Activated T-helper 2 cell treated with anti-CD3 and anti-CD28 coated beads, Interferon-gamma antibody, Interleukin-2, Interleukin-4, amounts not matched to agents 10 μg/mL and 5 μg/mL and 100 μg/mL, durations not matched to agents 14 hours and 24 hours and 36 hours (primary cell): ENCODE results near the gene TMEM145. TPM values are rescaled to one million over a fixed set of nuclear protein-coding genes. Genes with fewer than 3 reads are reported as not detected.

Experiments
- DNase-seq: peaks from one replicate; pipeline ENCODE4 v3.0.0; 2021; ENCODE audit warnings: low spot score
- H3K27ac Mint-ChIP-seq: one replicate; pipeline ENCODE4 v1.8.0; 2021; ENCODE audit warnings: mixed read lengths
- H3K27me3 Mint-ChIP-seq: one replicate; pipeline ENCODE4 v1.8.0; 2021; ENCODE audit warnings: low read depth, mixed read lengths
- H3K36me3 Mint-ChIP-seq: one replicate; pipeline ENCODE4 v1.8.0; 2021; ENCODE audit warnings: low read depth, mixed read lengths
- H3K4me1 Mint-ChIP-seq: one replicate; pipeline ENCODE4 v1.8.0; 2021; ENCODE audit warnings: low read depth, mixed read lengths
- H3K4me3 Mint-ChIP-seq: one replicate; pipeline ENCODE4 v1.8.0; 2021; ENCODE audit warnings: low read depth, mild to moderate bottlenecking, moderate library complexity, mixed read lengths
- H3K9me3 Mint-ChIP-seq: one replicate; pipeline ENCODE4 v1.8.0; 2021; ENCODE audit warnings: mixed read lengths
- intact Hi-C: fragments of 100-400 bp; cut with micrococcal nuclease; formaldehyde crosslinking; loops from one replicate; pipeline ENCODE4 v1.15.1; 2023
- total RNA-seq: library from RNA; stranded (reverse); gene quantifications from 2 replicates; pipeline ENCODE4 v1.2.3, GENCODE V29; 2022

The TMEM145 gene
- total RNA-seq, 1 donor from 2014 or later = 0.71 TPM

DNA sequence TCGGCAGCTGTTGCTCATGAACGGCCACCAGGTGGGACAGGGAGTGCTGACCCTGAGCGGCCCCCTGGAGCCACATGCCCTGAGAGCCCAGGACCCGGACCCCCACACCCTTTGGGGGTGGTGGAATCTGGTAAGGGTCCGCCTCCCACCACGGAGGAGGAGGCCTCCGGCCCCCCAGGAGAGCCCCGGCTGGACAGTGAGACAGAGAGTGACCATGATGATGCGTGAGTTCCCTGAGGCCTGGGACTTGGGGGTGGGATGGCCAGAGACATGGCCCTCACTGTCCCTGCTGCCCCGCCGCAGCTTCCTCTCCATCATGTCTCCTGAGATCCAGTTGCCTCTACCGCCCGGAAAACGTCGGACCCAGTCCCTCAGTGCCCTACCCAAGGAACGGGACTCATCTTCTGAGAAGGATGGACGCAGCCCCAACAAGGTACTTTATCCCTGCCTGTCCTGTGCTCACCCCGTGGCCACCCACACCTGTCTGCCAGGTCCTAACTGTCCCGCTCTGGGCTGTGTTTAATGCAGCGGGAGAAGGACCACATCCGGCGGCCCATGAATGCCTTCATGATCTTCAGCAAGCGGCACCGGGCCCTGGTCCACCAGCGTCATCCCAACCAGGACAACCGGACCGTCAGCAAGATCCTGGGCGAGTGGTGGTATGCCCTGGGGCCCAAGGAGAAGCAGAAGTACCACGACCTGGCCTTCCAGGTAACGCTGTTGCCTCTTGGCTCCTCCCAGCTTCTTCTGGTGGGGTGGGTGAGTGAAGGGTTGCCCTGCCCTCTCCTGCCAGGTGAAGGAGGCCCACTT, 25.9 kb upstream of the TMEM145 start:
- no peak overlapping the region for H3K27ac Mint-ChIP-seq
- intact Hi-C loops = no loop called here
- peaks cover 19% of the 10 kb centered on the region for H3K4me1 Mint-ChIP-seq
- H3K9me3 Mint-ChIP-seq = no peaks in the 10 kb centered on the region
- H3K4me3 Mint-ChIP-seq = peak overlapping the region; percentile 15
- no peaks in the 10 kb centered on the region for H3K27me3 Mint-ChIP-seq
- DNase-seq = no peak
- peaks cover 30% of the 10 kb centered on the region for H3K36me3 Mint-ChIP-seq

DNA sequence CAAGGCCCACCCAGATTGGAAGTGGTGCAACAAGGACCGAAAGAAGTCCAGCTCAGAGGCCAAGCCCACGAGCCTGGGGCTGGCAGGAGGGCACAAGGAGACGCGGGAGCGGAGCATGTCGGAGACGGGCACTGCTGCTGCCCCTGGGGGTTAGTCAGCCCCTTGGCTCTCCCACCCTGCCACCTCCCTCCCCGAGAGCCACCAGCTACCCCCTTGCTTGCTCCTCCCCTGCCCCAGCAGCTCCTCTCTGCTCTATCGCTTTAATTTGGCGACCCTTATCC, 25.3 kb upstream of the TMEM145 start:
- Mint-ChIP-seq H3K9me3 (no peaks in the 10 kb centered on the region), H3K27ac (no peak overlapping the region), H3K4me1 (peaks cover 15% of the 10 kb centered on the region), H3K27me3 (no peaks in the 10 kb centered on the region), H3K36me3 (peaks cover 30% of the 10 kb centered on the region), H3K4me3 (no peak overlapping the region)
- intact Hi-C loops = no loop called here
- no peak for DNase-seq

DNA sequence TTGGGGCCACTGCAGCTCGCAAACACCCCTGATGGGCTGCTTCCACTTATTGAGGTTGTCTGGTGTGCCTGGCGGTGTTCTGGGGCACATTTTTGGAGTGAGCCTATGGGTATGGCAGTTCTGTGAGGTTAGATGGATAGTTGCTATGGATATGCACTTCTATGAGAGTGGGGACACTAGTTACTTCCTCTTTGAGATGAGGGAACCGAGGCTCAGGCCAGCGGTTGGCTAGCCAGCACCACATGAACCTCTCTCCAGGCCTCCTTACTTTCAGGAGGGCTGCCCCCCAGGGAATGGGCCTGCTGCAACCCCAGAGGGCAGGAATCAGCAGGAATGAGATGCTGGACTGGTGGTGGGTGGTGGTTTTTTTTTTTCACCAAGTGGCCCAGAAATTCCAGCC, 24.7 kb upstream of the TMEM145 start:
- Mint-ChIP-seq H3K36me3 (peaks cover 33% of the 10 kb centered on the region), H3K27ac (no peak overlapping the region), H3K9me3 (no peaks in the 10 kb centered on the region), H3K27me3 (no peaks in the 10 kb centered on the region), H3K4me3 (no peak overlapping the region), H3K4me1 (peaks cover 15% of the 10 kb centered on the region)
- no peak for DNase-seq
- intact Hi-C loops = no loop called here

DNA sequence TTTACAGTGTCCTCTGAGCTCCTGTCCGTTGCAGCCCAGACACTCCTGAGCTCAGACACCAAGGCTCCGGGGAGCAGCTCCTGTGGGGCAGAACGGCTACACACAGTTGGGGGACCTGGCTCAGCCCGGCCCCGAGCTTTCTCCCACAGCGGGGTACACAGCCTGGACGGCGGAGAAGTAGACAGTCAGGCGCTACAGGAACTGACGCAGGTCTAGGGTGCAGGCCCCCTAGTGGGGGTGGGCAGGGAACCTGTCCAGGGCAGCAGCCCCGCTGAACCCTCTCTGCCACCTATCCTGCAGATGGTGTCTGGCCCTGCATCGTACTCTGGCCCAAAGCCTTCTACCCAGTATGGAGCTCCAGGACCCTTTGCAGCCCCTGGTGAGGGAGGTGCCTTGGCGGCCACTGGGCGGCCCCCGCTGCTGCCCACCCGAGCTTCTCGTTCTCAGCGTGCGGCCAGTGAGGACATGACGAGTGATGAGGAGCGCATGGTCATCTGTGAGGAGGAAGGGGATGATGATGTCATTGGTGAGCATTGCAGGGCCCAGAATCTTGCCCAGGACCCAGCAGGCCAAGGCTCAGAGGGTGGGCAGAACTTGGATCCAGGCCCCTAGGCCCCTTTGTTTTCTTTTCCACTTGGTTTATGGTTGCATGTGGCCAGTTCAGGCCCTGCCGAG, 24.1 kb upstream of the TMEM145 start:
- no peaks in the 10 kb centered on the region for H3K27me3 Mint-ChIP-seq
- no peaks in the 10 kb centered on the region for H3K9me3 Mint-ChIP-seq
- H3K4me3 Mint-ChIP-seq = no peak overlapping the region
- no peak overlapping the region for H3K27ac Mint-ChIP-seq
- H3K4me1 Mint-ChIP-seq = peaks cover 15% of the 10 kb centered on the region
- intact Hi-C loops = no loop called here
- DNase-seq = no peak
- peaks cover 38% of the 10 kb centered on the region for H3K36me3 Mint-ChIP-seq

DNA sequence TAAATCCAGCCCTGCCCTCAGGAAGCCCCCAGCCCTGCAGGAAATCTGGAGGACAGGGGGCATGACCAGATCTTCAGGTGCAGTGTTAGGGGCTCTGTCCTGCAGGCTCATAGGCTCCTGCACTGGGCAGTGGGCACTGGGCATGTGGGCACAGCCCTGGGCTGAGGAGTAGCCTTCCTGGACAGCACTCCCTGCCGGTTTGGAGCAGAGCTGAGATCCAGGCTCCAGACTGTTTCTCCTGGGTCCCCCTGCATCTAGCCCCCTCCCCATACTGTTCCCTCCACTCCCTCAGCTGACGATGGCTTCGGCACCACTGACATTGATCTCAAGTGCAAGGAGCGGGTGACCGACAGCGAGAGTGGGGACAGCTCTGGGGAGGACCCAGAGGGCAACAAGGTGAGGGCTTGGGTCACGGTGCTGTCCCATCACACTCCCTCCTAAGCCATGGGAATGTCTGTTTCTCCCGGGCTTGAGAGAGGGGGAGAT, 23.5 kb upstream of the TMEM145 start:
- Mint-ChIP-seq H3K36me3 (peaks cover 41% of the 10 kb centered on the region), H3K27ac (no peak overlapping the region), H3K27me3 (no peaks in the 10 kb centered on the region), H3K9me3 (no peaks in the 10 kb centered on the region), H3K4me3 (no peak overlapping the region), H3K4me1 (peaks cover 15% of the 10 kb centered on the region)
- no peak for DNase-seq
- intact Hi-C loops = no loop called here

DNA sequence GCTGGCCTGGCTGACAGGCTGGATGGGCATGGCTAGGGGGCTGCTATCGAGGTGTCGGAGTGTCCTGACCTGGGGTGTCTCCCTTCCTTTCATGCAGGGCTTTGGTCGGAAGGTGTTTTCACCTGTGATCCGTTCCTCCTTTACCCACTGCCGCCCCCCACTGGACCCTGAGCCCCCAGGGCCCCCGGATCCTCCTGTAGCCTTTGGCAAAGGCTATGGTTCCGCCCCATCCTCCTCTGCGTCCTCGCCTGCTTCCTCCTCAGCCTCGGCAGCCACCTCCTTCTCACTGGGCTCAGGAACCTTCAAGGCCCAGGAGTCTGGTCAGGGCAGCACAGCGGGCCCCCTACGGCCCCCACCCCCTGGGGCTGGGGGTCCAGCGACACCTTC, 23.0 kb upstream of the TMEM145 start:
- Mint-ChIP-seq H3K4me1 (peaks cover 10% of the 10 kb centered on the region), H3K9me3 (no peaks in the 10 kb centered on the region), H3K4me3 (no peak overlapping the region), H3K36me3 (peaks cover 41% of the 10 kb centered on the region), H3K27ac (no peak overlapping the region), H3K27me3 (no peaks in the 10 kb centered on the region)
- intact Hi-C loops = no loop called here
- DNase-seq = no peak

DNA sequence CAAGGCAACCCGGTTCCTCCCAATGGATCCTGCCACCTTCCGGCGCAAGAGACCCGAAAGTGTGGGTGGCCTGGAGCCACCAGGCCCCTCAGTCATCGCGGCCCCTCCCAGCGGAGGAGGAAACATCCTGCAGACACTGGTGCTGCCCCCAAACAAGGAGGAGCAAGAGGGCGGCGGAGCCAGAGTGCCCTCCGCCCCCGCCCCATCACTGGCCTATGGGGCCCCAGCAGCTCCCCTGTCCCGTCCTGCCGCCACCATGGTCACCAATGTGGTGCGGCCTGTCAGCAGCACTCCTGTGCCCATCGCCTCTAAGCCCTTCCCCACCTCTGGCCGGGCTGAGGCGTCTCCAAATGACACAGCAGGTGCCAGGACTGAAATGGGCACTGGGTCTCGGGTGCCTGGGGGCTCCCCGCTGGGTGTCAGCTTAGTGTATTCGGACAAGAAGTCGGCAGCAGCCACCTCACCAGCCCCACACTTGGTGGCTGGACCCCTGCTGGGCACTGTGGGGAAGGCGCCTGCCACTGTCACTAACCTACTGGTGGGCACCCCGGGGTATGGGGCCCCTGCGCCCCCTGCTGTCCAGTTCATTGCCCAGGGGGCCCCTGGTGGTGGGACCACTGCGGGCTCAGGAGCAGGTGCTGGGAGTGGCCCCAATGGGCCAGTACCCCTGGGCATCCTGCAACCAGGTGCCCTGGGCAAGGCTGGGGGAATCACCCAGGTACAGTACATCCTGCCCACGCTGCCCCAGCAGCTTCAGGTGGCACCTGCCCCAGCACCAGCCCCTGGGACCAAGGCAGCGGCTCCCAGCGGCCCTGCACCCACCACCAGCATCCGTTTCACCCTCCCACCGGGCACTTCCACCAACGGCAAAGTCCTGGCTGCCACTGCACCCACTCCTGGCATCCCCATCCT, 22.3 kb upstream of the TMEM145 start:
- Mint-ChIP-seq H3K36me3 (peaks cover 43% of the 10 kb centered on the region), H3K4me3 (no peak overlapping the region), H3K4me1 (peaks cover 5% of the 10 kb centered on the region), H3K27me3 (no peaks in the 10 kb centered on the region), H3K9me3 (no peaks in the 10 kb centered on the region), H3K27ac (no peak overlapping the region)
- no peak for DNase-seq
- intact Hi-C loops = no loop called here

DNA sequence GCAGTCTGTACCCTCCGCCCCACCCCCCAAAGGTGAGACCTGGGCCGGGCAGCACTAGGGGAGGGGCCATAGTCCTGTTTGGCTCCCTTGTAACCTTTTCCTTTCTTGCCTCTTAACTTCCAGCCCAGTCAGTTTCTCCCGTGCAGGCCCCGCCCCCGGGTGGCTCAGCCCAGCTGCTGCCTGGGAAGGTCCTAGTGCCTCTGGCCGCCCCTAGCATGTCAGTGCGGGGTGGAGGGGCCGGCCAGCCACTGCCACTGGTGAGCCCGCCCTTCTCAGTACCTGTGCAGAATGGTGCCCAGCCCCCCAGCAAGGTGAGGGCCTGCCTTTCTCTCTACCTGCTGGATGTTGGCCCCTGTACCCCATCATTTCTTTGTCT, 21.7 kb upstream of the TMEM145 start:
- H3K27me3 Mint-ChIP-seq = no peaks in the 10 kb centered on the region
- H3K9me3 Mint-ChIP-seq = no peaks in the 10 kb centered on the region
- H3K36me3 Mint-ChIP-seq = peaks cover 43% of the 10 kb centered on the region
- intact Hi-C loops = no loop called here
- peak overlapping the region; percentile 19 for H3K27ac Mint-ChIP-seq
- no peak for DNase-seq
- no peak overlapping the region for H3K4me3 Mint-ChIP-seq
- H3K4me1 Mint-ChIP-seq = no peaks in the 10 kb centered on the region

DNA sequence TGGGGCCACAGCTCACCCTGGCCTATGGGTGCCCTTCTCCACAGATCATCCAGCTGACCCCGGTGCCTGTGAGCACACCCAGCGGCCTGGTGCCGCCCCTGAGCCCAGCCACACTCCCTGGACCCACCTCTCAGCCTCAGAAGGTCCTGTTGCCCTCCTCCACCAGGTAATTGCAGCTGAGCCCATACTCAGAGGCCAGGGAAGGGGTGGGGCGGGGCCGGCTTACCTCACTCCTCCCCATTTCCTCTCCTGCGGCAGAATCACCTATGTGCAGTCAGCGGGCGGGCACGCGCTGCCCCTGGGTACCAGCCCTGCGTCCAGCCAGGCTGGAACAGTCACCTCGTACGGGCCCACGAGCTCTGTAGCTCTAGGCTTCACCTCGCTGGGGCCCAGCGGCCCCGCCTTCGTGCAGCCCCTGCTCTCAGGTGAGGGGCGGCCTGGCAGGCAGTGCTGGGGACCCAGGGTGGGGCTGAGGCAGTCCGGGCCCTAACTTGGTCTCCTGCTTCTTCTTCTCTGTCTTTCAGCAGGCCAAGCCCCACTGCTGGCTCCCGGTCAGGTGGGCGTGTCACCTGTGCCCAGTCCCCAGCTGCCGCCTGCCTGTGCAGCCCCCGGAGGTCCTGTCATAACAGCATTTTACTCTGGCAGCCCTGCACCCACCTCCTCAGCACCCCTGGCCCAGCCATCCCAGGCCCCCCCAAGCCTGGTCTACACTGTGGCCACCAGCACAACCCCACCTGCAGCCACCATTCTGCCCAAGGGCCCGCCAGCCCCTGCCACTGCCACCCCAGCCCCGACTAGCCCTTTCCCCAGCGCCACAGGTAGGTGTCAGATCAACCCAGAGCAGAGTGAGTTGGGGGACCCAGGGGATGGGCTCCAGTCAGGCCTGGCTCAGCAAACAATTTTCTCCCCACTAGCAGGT, 20.8 kb upstream of the TMEM145 start:
- H3K36me3 Mint-ChIP-seq = peaks cover 40% of the 10 kb centered on the region
- peak overlapping the region; percentile 19 for H3K27ac Mint-ChIP-seq
- H3K4me3 Mint-ChIP-seq = no peak overlapping the region
- H3K9me3 Mint-ChIP-seq = no peaks in the 10 kb centered on the region
- DNase-seq = no peak
- H3K4me1 Mint-ChIP-seq = no peaks in the 10 kb centered on the region
- H3K27me3 Mint-ChIP-seq = no peaks in the 10 kb centered on the region
- intact Hi-C loops = no loop called here

DNA sequence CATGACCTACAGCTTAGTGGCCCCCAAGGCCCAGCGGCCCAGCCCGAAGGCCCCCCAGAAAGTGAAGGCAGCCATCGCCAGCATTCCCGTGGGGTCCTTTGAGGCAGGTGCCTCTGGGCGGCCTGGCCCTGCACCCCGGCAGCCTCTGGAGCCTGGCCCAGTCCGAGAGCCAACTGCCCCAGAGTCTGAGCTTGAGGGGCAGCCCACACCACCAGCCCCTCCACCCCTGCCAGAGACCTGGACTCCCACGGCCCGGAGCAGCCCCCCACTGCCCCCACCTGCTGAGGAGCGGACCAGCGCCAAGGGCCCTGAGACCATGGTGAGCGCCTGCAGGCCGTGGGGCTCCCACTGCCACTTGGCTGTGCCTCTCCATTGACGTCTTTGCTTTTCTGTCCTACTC, 20.1 kb upstream of the TMEM145 start:
- peaks cover 39% of the 10 kb centered on the region for H3K36me3 Mint-ChIP-seq
- no peaks in the 10 kb centered on the region for H3K27me3 Mint-ChIP-seq
- H3K4me1 Mint-ChIP-seq = no peaks in the 10 kb centered on the region
- intact Hi-C loops = no loop called here
- no peaks in the 10 kb centered on the region for H3K9me3 Mint-ChIP-seq
- H3K4me3 Mint-ChIP-seq = no peak overlapping the region
- no peak for DNase-seq
- no peak overlapping the region for H3K27ac Mint-ChIP-seq

DNA sequence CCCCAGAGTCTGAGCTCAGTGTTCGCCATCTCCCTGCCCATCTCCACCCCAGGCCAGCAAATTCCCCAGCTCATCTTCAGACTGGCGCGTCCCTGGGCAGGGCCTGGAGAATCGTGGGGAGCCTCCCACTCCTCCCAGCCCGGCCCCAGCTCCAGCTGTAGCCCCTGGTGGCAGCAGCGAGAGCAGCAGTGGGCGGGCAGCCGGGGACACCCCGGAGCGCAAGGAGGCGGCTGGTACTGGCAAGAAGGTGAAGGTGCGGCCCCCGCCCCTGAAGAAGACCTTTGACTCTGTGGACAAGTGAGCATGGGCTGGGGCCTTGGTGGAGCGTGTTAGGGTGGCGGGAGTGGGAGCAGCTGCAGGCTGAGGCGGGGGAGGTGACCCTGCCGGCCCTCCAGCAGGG, 19.6 kb upstream of the TMEM145 start:
- intact Hi-C loops = no loop called here
- Mint-ChIP-seq H3K27me3 (no peaks in the 10 kb centered on the region), H3K36me3 (peaks cover 39% of the 10 kb centered on the region), H3K4me3 (no peak overlapping the region), H3K9me3 (no peaks in the 10 kb centered on the region), H3K4me1 (no peaks in the 10 kb centered on the region), H3K27ac (no peak overlapping the region)
- DNase-seq = no peak

DNA sequence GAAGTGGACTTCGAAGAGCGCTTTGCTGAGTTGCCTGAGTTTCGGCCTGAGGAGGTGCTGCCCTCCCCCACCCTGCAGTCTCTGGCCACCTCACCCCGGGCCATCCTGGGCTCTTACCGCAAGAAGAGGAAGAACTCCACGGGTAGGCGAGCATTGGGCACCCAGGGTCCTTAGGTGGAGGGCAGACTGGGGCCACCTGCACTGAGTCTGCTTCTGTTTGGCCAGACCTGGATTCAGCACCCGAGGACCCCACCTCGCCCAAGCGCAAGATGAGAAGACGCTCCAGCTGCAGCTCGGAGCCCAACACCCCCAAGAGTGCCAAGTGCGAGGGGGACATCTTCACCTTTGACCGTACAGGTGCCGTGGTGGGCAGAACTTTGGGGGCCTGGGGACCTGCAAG, 19.2 kb upstream of the TMEM145 start:
- intact Hi-C loops = no loop called here
- Mint-ChIP-seq H3K9me3 (no peaks in the 10 kb centered on the region), H3K4me3 (no peak overlapping the region), H3K4me1 (no peaks in the 10 kb centered on the region), H3K27me3 (no peaks in the 10 kb centered on the region), H3K36me3 (peaks cover 39% of the 10 kb centered on the region), H3K27ac (no peak overlapping the region)
- DNase-seq = no peak
